ENCODE data around the gene PLSCR1. TPM values are rescaled to one million over a fixed set of nuclear protein-coding genes. Genes with fewer than 3 reads are reported as not detected.

The PLSCR1 gene
- total and polyA plus RNA-seq, 2 of the 4 experiments (the other 2 are of a cell fraction), result 5.6 to 13.2 TPM

GRCh38 chr3:146555311-146555710 lies 10.9 kb upstream of the PLSCR1 start:
- no peak overlapping the region for H2BK5ac ChIP-seq (ENCODE audit: low read depth, low read length, poor library complexity, severe bottlenecking)
- H2AK5ac ChIP-seq (ENCODE audit: low read depth, low read length), result no peak overlapping the region
- no CpG with 5 or more reads among the region's 3 CpGs for WGBS, 2 experiments (ENCODE audit: extremely low coverage in 2 of 2, insufficient read length in 1 of 2)
- no peak overlapping the region for H3K4me3 ChIP-seq (ENCODE audit: insufficient read depth, low read depth, low read length)
- dilution Hi-C loops (cut with HindIII; ENCODE audit: low sequenced_read_pairs, unreplicated experiment), result no loop called here
- DNase-seq, result no peak
- H3K18ac ChIP-seq (ENCODE audit: low read depth, low read length), result no peak overlapping the region
- H2BK120ac ChIP-seq (ENCODE audit: low read depth, low read length), result no peak overlapping the region
- H3K4me2 ChIP-seq (ENCODE audit: low read depth, low read length), result no peak overlapping the region
- no peak for TF ChIP-seq NFE2L2 (IDR thresholded peaks at IDR 0.05; ENCODE audit: low read depth, low read length)
- no peak for TF ChIP-seq POLR2A (IDR thresholded peaks at IDR 0.05; ENCODE audit: low read depth, low read length)
- TF ChIP-seq, protein P1, sequence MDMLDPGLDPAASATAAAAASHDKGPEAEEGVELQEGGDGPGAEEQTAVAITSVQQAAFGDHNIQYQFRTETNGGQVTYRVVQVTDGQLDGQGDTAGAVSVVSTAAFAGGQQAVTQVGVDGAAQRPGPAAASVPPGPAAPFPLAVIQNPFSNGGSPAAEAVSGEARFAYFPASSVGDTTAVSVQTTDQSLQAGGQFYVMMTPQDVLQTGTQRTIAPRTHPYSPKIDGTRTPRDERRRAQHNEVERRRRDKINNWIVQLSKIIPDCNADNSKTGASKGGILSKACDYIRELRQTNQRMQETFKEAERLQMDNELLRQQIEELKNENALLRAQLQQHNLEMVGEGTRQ (IDR thresholded peaks at IDR 0.05; ENCODE audit: low read depth, low read length), result no peak
- no peak for TF ChIP-seq RAD21 (IDR thresholded peaks at IDR 0.05; ENCODE audit: low read length)
- no peak for TF ChIP-seq CHD1 (IDR thresholded peaks at IDR 0.05; ENCODE audit: low read depth, low read length)
- TF ChIP-seq RCOR1 (IDR thresholded peaks at IDR 0.05; ENCODE audit: insufficient replicate concordance, low read length), result no peak
- no peak for TF ChIP-seq BHLHE40 (IDR thresholded peaks at IDR 0.05; ENCODE audit: low read depth, low read length)
- no peak for TF ChIP-seq FOS (IDR thresholded peaks at IDR 0.05; ENCODE audit: low read depth, low read length)
- TF ChIP-seq CEBPB (IDR thresholded peaks at IDR 0.05; ENCODE audit: low read depth, low read length), result no peak
- TF ChIP-seq CTCF (conservative IDR thresholded peaks at IDR 0.05; ENCODE audit: low read depth, low read length), result no peak
- TF ChIP-seq SMC3 (IDR thresholded peaks at IDR 0.05; ENCODE audit: low read depth, low read length), result no peak
- TF ChIP-seq MAFK (IDR thresholded peaks at IDR 0.05; ENCODE audit: low read depth, low read length), result no peak
- H2AK9ac ChIP-seq (replicated peaks; ENCODE audit: low read depth, low read length, poor library complexity), result no peak overlapping the region
- H4K91ac ChIP-seq (ENCODE audit: insufficient read depth, low read depth, low read length), result no peak overlapping the region; the same call in 1 of the 2 replicates
- in situ Hi-C loops (cut with MboI; ENCODE audit: low sequenced_read_pairs), result no loop called here
- intact Hi-C loops (cut with micrococcal nuclease), result no loop called here
- H3K56ac ChIP-seq (ENCODE audit: extremely low read depth, insufficient read depth, low read length), result no peak overlapping the region
- no peaks in the 10 kb centered on the region for H3K27me3 ChIP-seq (ENCODE audit: control insufficient read depth, insufficient read depth, low read length)
- CTCF ChIA-PET, result no interaction called here
- no peak overlapping the region for H2BK15ac ChIP-seq (ENCODE audit: low read depth, low read length)
- H4K20me1 ChIP-seq (ENCODE audit: insufficient read depth, low read length), result no peaks in the 10 kb centered on the region
- no peak overlapping the region for H3K9ac ChIP-seq (ENCODE audit: low read depth, low read length)
- H3K79me1 ChIP-seq (ENCODE audit: low read depth in 1 of 2, low read length in 2 of 2), result no peaks in the 10 kb centered on the region
- H3K4me1 ChIP-seq (ENCODE audit: control insufficient read depth, insufficient read depth, low read length), result no peaks in the 10 kb centered on the region; the same call in none of the 2 replicates
- POLR2A ChIA-PET (ENCODE audit: unreplicated experiment), result no interaction called here
- no peak overlapping the region for H4K8ac ChIP-seq (ENCODE audit: low read depth in 2 of 2, low read length in 2 of 2)
- no peaks in the 10 kb centered on the region for H3K9me1 ChIP-seq (ENCODE audit: insufficient read depth, low read length)
- no peaks in the 10 kb centered on the region for H3K9me3 ChIP-seq (ENCODE audit: control insufficient read depth, insufficient read depth, low read length)
- H3K4ac ChIP-seq (ENCODE audit: low read depth, low read length), result no peak overlapping the region
- no TSS peak for BruUV-seq (replicated peaks)
- H4K5ac ChIP-seq (ENCODE audit: low read depth, low read length), result no peak overlapping the region
- H2BK20ac ChIP-seq (ENCODE audit: low read depth, low read length), result no peak overlapping the region
- H3K36me3 ChIP-seq (ENCODE audit: control insufficient read depth, insufficient read depth, low read length), result no peaks in the 10 kb centered on the region
- ATAC-seq (ENCODE audit: low read depth), result no peak
- no peak overlapping the region for H3K14ac ChIP-seq (replicated peaks; ENCODE audit: low read depth, low read length)
- H3K27ac ChIP-seq (ENCODE audit: insufficient read depth, low read length), result no peak overlapping the region
- H3K23ac ChIP-seq (ENCODE audit: low read depth, low read length), result no peak overlapping the region
- H2AFZ ChIP-seq (replicated peaks; ENCODE audit: low read length, poor library complexity), result no peak overlapping the region

All from IMR-90 (cell line).